ENCODE measurements around the gene CCDC179. TPM values are rescaled to one million over a fixed set of nuclear protein-coding genes. Genes with fewer than 3 reads are reported as not detected.

The CCDC179 gene
- polyA plus RNA-seq, 2 donors, result not detected

Other genes starting within 250 kb of the CCDC179 start
- gene FANCF, start 234.7 kb downstream of the CCDC179 start, polyA plus RNA-seq, result 1 to 10 TPM; 3.7 to 4.6 TPM
- under 1 TPM; 0.43 to 0.46 TPM for gene GAS2, start 193.9 kb downstream of the CCDC179 start, polyA plus RNA-seq
- 10 to 100 TPM in 1 of 2 donors, 1 to 10 TPM in 1; 9.2 to 10.3 TPM for gene SVIP, start 30.7 kb downstream of the CCDC179 start, polyA plus RNA-seq